SJCRH30 (cell line): Measurements from ENCODE around the gene DACH1. TPM values are rescaled to one million over a fixed set of nuclear protein-coding genes. Genes with fewer than 3 reads are reported as not detected.
A peak's percentile ranks its signal among the peaks of the same experiment; 100 is the strongest.

Experiments
- DNase-seq, 2 experiments: peaks; one replicate each; pipeline ENCODE4 v3.0.0-alpha.2; 2015 to 2020
- H3K27ac ChIP-seq: fragments of 250-450 bp; sonication (Bioruptor Pico); 2 replicates; pipeline ENCODE4 v1.5.1; 2020; ENCODE audit warnings: mild to moderate bottlenecking, moderate library complexity
- H3K27me3 ChIP-seq: fragments of 250-450 bp; sonication (Bioruptor Pico); 2 replicates; pipeline ENCODE4 v1.5.1; 2020; ENCODE audit warnings: mild to moderate bottlenecking, moderate library complexity
- H3K36me3 ChIP-seq: fragments of 250-450 bp; sonication (Bioruptor Pico); 2 replicates; pipeline ENCODE4 v1.5.1; 2020; ENCODE audit warnings: mild to moderate bottlenecking, moderate library complexity
- H3K4me1 ChIP-seq: fragments of 250-450 bp; sonication (Bioruptor Pico); 2 replicates; pipeline ENCODE4 v1.5.1; 2020; ENCODE audit warnings: mild to moderate bottlenecking, moderate library complexity
- H3K4me3 ChIP-seq: fragments of 250-450 bp; sonication (Bioruptor Pico); 2 replicates; pipeline ENCODE4 v1.5.1; 2020; ENCODE audit warnings: mild to moderate bottlenecking, moderate library complexity
- H3K9me3 ChIP-seq: fragments of 250-450 bp; sonication (Bioruptor Pico); replicated peaks from 2 replicates; pipeline ENCODE4 v1.5.1; 2020; ENCODE audit warnings: mild to moderate bottlenecking, moderate library complexity
- total RNA-seq: library from RNA; depleted of rRNA; stranded (reverse); fragments of >200 nt; shearing (Covaris generic); gene quantifications from 2 replicates; pipeline ENCODE4 v1.2.3, GENCODE V29; 2014

The DACH1 gene
- total RNA-seq, 1 experiment from 2014 or later = 12.2 TPM

- H3K4me3 ChIP-seq = no peak overlapping the region
Observed at GRCh38 chr13:71464686-71465085, 402.3 kb downstream of the DACH1 start.

GRCh38 chr13:71461892-71462291 is 405.1 kb downstream of the DACH1 start:
- Histone ChIP-seq H3K4me3 (no peak overlapping the region), H3K36me3 (no peaks in the 10 kb centered on the region), H3K4me1 (no peaks in the 10 kb centered on the region), H3K27me3 (no peaks in the 10 kb centered on the region), H3K9me3 (no peaks in the 10 kb centered on the region), H3K27ac (no peak overlapping the region)
- DNase-seq = no peak

More at GRCh38 chr13:71464686-71465085, 402.3 kb downstream of the DACH1 start:
- Histone ChIP-seq H3K9me3 (no peaks in the 10 kb centered on the region), H3K36me3 (no peaks in the 10 kb centered on the region), H3K4me1 (no peaks in the 10 kb centered on the region), H3K27me3 (no peaks in the 10 kb centered on the region), H3K27ac (no peak overlapping the region)
- DNase-seq = no peak

DNA sequence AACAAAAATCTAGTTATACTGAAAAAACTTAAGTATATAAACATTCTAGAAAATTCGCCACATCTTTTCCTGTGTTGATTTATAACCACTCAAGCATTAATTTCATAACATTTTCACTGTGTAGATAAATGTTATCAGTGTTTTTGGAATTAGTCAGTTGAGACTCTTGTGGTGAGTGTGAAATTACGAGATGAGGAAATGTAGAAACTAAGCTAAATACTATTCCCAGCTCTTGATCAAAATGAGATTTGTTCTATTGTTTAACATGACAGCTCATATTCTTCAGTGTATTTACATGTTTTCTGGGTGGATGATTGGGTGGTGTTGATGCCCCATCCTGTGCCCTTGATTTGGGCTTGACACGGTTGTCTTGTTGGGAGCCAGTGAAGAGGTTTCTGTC is 406.8 kb downstream of the DACH1 start:
- DNase-seq = no peak

GRCh38 chr13:71459708-71460107 is 407.3 kb downstream of the DACH1 start:
- H3K27me3 ChIP-seq = no peaks in the 10 kb centered on the region

More for the DNA sequence above, 406.8 kb downstream of the DACH1 start:
- no peaks in the 10 kb centered on the region for H3K9me3 ChIP-seq
- H3K36me3 ChIP-seq = no peaks in the 10 kb centered on the region
- no peaks in the 10 kb centered on the region for H3K27me3 ChIP-seq
- no peak overlapping the region for H3K27ac ChIP-seq
- H3K4me3 ChIP-seq = no peak overlapping the region
- no peaks in the 10 kb centered on the region for H3K4me1 ChIP-seq

GRCh38 chr13:71457645-71458044 is 409.4 kb downstream of the DACH1 start:
- Histone ChIP-seq H3K4me1 (no peaks in the 10 kb centered on the region), H3K4me3 (no peak overlapping the region), H3K27me3 (no peaks in the 10 kb centered on the region), H3K9me3 (no peaks in the 10 kb centered on the region), H3K27ac (no peak overlapping the region), H3K36me3 (no peaks in the 10 kb centered on the region)
- DNase-seq = no peak

More at GRCh38 chr13:71459708-71460107, 407.3 kb downstream of the DACH1 start:
- Histone ChIP-seq H3K36me3 (no peaks in the 10 kb centered on the region), H3K9me3 (no peaks in the 10 kb centered on the region), H3K27ac (no peak overlapping the region), H3K4me1 (no peaks in the 10 kb centered on the region), H3K4me3 (no peak overlapping the region)
- DNase-seq = no peak

DNA sequence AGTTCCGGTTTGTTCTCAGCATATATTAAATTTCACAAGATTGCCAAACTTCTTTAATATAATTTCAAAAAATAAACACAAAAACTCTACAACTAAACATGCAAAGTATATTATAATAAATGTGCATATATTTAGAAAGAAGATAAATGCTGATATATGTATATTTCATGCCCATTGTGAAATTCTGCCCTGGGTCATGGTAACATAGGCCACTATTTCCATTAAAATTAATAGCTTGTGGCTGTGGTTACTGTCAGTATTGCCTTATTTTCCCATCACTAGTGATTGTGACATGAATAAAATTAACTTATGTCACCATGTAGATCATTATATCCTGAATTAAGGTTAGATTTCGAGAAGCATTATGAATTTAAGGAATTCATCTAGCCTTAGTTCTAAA is 410.9 kb downstream of the DACH1 start:
- DNase-seq = no peak
- Histone ChIP-seq H3K27me3 (no peaks in the 10 kb centered on the region), H3K36me3 (no peaks in the 10 kb centered on the region), H3K4me3 (no peak overlapping the region), H3K4me1 (no peaks in the 10 kb centered on the region), H3K27ac (no peak overlapping the region), H3K9me3 (no peaks in the 10 kb centered on the region)

GRCh38 chr13:71454509-71454908 is 412.5 kb downstream of the DACH1 start:
- no peak overlapping the region for H3K4me3 ChIP-seq
- no peak for DNase-seq
- H3K36me3 ChIP-seq = no peaks in the 10 kb centered on the region
- no peaks in the 10 kb centered on the region for H3K27me3 ChIP-seq
- no peak overlapping the region for H3K27ac ChIP-seq
- no peaks in the 10 kb centered on the region for H3K9me3 ChIP-seq
- H3K4me1 ChIP-seq = no peaks in the 10 kb centered on the region

- no peaks in the 10 kb centered on the region for H3K36me3 ChIP-seq
- H3K4me1 ChIP-seq = no peaks in the 10 kb centered on the region
- no peak overlapping the region for H3K4me3 ChIP-seq
- H3K27me3 ChIP-seq = no peaks in the 10 kb centered on the region
- no peaks in the 10 kb centered on the region for H3K9me3 ChIP-seq
- no peak overlapping the region for H3K27ac ChIP-seq
- DNase-seq = no peak
Observed at GRCh38 chr13:71448080-71448630, 418.8 kb downstream of the DACH1 start.

DNA sequence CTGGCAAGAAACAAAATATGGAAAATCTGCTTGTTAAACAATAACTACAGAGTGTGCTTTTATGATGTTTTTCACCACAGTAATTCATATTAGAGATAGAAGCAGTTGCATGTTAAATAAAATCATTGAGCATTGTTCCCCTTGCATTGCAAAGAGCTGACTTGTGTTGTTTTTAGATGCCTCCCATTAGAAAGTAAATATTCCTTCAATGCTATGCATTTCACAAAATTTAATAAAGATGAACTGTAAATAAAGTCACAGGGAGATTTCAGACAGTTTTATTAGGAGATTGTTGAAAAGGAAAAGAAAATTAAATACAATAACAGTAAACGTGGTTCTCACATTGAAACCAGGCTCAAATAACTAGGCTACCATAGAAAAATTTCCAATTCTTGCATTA is 429.3 kb downstream of the DACH1 start:
- Histone ChIP-seq H3K9me3 (no peaks in the 10 kb centered on the region), H3K4me3 (no peak overlapping the region), H3K4me1 (no peaks in the 10 kb centered on the region), H3K36me3 (0 out of 2 replicates have a peak, but pooled peaks cover 3% of the 10 kb centered on the region), H3K27me3 (no peaks in the 10 kb centered on the region), H3K27ac (no peak overlapping the region)
- no peak for DNase-seq

- no peak overlapping the region for H3K27ac ChIP-seq
- no peaks in the 10 kb centered on the region for H3K9me3 ChIP-seq
- no peak overlapping the region for H3K4me3 ChIP-seq
- H3K27me3 ChIP-seq = no peaks in the 10 kb centered on the region
- no peaks in the 10 kb centered on the region for H3K36me3 ChIP-seq
- no peak for DNase-seq
- no peaks in the 10 kb centered on the region for H3K4me1 ChIP-seq
Observed at GRCh38 chr13:71430681-71431080, 436.3 kb downstream of the DACH1 start.

DNA sequence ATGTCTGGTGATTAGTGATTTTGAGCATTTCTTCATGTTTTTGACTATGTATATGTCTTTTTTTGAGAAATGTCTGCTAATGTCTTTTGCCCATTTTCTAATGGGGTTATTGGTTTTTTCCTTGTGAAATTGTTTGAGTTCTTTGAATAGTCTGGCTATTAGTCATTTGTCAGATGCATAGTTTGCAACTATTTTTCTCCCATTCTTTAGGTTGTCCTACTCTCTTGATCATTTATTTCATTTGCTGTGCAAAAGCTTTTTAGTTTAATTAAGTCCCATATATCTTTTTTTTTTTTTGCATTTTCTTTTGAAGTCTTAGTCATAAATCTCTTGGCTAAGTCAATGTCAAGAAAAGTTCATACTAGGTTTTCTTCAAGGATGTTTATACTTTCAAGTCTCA is 449.8 kb downstream of the DACH1 start:
- peak overlapping the region; percentile 25; the same call in 1 of the 2 replicates for H3K27ac ChIP-seq
- DNase-seq = no peak
- no peaks in the 10 kb centered on the region; the same call in none of the 2 replicates for H3K9me3 ChIP-seq
- peaks cover 7% of the 10 kb centered on the region for H3K4me1 ChIP-seq
- no peaks in the 10 kb centered on the region for H3K36me3 ChIP-seq
- no peaks in the 10 kb centered on the region for H3K27me3 ChIP-seq
- no peak overlapping the region for H3K4me3 ChIP-seq

- DNase-seq = no peak
- Histone ChIP-seq H3K27ac (no peak overlapping the region), H3K4me3 (no peak overlapping the region), H3K36me3 (no peaks in the 10 kb centered on the region), H3K9me3 (no peaks in the 10 kb centered on the region), H3K4me1 (peaks cover 3% of the 10 kb centered on the region), H3K27me3 (no peaks in the 10 kb centered on the region)
Observed at GRCh38 chr13:71412231-71412630, 454.8 kb downstream of the DACH1 start.

- Histone ChIP-seq H3K4me1 (no peaks in the 10 kb centered on the region), H3K36me3 (no peaks in the 10 kb centered on the region), H3K9me3 (no peaks in the 10 kb centered on the region), H3K27me3 (no peaks in the 10 kb centered on the region), H3K27ac (no peak overlapping the region), H3K4me3 (no peak overlapping the region)
- no peak for DNase-seq
Observed at GRCh38 chr13:71408416-71408815, 458.6 kb downstream of the DACH1 start.

DNA sequence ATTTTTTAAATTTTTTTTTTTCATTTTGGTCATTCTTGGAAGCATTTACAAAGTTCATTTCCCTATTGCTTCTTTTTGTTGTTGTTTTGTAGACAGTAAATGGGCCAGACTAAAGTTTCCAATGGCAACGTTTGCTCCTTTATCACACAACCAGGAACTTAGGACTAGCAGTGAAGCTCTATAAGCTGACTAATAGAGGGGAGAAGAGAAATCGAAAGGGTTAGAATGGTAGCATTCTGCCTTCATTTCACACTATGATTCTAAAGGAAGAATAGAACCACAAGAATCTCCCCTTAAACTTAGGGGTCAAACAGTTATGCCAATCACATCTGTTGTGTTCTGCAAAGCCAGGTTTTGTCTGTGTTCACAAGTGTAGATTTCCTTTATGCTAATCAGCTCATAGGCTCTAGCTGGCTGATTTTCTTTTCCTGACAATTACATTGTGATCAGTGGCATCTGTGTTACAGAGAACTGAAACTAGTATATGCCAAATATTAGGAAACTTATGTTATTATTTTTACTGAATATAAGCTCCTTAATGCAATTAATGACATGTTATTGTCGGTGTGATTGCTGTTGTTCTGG is 467.3 kb downstream of the DACH1 start:
- H3K9me3 ChIP-seq = no peaks in the 10 kb centered on the region
- H3K27ac ChIP-seq = no peak overlapping the region
- H3K36me3 ChIP-seq = no peaks in the 10 kb centered on the region
- no peak overlapping the region for H3K4me3 ChIP-seq
- H3K4me1 ChIP-seq = no peaks in the 10 kb centered on the region
- H3K27me3 ChIP-seq = no peaks in the 10 kb centered on the region
- no peak for DNase-seq

GRCh38 chr13:71396149-71396548 is 470.9 kb downstream of the DACH1 start:
- no peaks in the 10 kb centered on the region for H3K36me3 ChIP-seq
- no peaks in the 10 kb centered on the region for H3K4me1 ChIP-seq
- no peak overlapping the region for H3K27ac ChIP-seq
- no peak for DNase-seq
- H3K27me3 ChIP-seq = no peaks in the 10 kb centered on the region
- H3K4me3 ChIP-seq = no peak overlapping the region
- no peaks in the 10 kb centered on the region for H3K9me3 ChIP-seq

- H3K9me3 ChIP-seq = no peaks in the 10 kb centered on the region
- no peak for DNase-seq
Observed at GRCh38 chr13:71395053-71395452, 472.0 kb downstream of the DACH1 start.

More at GRCh38 chr13:71395053-71395452, 472.0 kb downstream of the DACH1 start:
- H3K4me1 ChIP-seq = no peaks in the 10 kb centered on the region
- no peaks in the 10 kb centered on the region for H3K27me3 ChIP-seq
- no peak overlapping the region for H3K4me3 ChIP-seq
- H3K36me3 ChIP-seq = no peaks in the 10 kb centered on the region
- H3K27ac ChIP-seq = no peak overlapping the region
